ENCODE measurements around the gene TBC1D22B. TPM values are rescaled to one million over a fixed set of nuclear protein-coding genes. Genes with fewer than 3 reads are reported as not detected.
A peak's percentile ranks its signal among the peaks of the same experiment; 100 is the strongest.

TBC1D22B gene
- total RNA-seq, 1 donor from 2014 or later = 15.3 TPM

DNA sequence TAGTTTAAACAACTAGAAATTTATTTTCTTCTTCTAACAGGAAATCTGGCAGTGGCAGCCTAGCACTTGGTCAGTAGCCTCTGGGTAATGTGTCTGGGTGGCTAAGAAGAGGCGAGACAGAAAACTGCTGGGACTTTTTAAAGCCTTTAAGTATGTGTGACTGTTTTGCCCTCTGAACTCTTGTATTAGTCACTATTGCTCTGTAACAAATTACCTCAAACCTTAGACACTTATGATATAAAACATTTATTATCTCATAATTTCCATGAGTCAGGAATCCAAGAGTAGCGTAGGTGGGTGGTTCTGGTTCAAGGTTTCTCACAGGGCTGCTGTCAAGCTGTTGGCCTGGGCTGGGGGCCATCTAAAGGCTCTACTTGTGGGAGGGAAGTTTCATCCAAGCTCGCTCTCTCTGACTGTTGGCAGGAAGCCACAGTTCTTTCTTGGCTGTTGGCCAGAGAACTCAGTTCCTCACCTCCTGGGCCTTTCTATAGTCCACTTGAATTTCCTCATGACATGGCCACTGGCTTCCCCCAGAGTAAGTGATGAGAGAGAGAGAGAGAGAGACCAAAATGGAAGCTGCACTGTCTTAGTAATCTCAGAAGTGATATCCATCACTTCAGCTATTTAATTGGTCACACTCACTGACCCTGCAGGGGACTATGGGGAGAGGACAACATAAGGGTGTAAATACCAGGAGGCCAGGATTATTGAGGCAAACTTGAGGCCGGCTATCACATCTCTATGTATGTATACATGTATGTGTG is 17.4 kb upstream of the TBC1D22B start:
- peak; percentile 90 for DNase-seq (ENCODE audit: low spot score)

GRCh38 chr6:37241131-37241530 is 16.4 kb upstream of the TBC1D22B start:
- no peak for DNase-seq (ENCODE audit: low spot score)

DNA sequence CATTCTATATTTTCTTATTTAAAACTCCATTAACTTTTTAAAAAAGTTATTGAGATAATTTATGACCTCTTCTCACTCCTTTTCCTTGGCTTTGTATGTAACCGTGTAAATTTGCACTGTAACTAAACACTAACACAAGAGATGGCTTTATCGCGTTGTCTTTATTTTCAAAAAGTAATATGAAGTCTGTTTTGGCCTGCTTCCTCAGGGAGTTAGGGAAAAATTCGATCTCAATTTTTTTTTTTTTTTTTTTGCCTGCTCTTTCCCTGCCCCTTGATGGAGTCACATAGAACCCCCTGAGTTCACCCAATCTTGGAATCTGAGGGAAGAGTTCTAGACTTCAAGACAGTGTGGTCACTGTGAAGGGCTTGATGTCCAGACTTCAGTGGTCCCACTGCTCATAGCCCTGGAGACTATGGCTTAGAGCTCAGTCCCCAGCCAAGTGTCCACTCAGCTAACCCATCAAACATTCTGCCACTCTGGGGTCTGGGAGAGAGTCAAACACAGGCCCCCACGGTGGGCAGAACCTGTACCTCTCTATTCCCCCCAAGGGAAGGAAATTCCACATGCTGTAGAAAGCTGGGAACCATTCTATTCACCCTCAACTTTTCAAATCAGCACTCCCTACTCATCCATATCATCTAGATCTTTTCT is 15.7 kb upstream of the TBC1D22B start:
- DNase-seq (ENCODE audit: low spot score) = no peak

DNA sequence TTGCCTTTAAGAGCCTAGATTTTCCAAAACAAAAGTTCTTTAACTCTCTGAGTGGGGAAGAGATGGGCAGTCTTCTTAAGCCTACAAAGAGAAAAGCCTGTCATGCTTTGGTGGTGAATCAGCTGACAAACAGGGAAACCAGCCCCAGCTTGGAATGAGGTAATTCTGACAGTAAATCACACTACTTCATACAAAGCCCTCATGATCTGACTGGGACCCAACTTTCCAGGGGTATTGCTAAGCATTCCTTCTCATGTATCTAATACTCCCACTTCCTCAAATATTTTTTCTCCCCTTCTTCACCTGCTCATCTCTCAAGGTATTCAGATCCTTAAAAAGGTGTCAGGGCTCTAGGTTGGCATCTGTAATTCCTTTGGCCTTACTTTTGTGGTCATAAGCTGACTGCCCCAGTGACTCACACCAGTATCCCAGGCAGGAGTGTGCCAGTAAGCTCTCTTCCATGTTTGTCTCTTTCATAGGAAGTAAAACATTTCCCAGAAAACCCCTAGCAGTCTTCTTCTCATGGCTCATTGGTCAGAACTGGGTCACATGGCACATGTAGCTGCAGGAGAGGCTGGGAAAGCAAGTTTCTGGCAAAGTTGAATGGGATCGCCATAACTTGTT is 15.0 kb upstream of the TBC1D22B start:
- peak; percentile 41 for DNase-seq (ENCODE audit: low spot score)

- DNase-seq (ENCODE audit: low spot score) = no peak
These were observed 14.3 kb upstream of the TBC1D22B start for GRCh38 chr6:37243131-37243815.

DNA sequence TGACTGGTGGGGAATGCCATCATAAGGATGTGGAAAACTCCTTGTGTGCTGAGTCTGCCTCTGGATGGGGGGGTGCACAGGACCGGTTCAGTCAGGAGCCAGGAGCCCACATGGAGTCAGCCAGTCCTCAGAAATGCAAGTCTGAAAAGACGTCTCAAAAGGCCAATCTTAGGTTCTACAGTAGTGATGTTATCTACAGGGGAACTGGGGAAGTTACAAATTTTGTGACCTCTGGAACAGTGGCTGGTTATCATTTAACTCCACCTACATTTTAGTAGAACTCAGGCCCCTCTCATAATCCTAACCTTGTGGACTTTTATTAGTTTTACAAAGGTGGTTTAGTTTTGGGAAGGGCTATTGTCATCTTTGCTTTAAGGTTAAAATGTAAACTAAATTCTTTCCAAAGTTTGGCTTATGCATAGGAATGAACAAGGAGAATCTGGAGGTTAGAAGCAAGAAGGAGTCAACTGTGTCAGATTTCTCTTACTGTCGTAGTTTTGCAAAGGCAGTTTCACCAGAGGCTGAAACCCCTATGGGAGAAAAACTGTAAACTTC is 13.7 kb upstream of the TBC1D22B start:
- no peak for DNase-seq (ENCODE audit: low spot score)

DNA sequence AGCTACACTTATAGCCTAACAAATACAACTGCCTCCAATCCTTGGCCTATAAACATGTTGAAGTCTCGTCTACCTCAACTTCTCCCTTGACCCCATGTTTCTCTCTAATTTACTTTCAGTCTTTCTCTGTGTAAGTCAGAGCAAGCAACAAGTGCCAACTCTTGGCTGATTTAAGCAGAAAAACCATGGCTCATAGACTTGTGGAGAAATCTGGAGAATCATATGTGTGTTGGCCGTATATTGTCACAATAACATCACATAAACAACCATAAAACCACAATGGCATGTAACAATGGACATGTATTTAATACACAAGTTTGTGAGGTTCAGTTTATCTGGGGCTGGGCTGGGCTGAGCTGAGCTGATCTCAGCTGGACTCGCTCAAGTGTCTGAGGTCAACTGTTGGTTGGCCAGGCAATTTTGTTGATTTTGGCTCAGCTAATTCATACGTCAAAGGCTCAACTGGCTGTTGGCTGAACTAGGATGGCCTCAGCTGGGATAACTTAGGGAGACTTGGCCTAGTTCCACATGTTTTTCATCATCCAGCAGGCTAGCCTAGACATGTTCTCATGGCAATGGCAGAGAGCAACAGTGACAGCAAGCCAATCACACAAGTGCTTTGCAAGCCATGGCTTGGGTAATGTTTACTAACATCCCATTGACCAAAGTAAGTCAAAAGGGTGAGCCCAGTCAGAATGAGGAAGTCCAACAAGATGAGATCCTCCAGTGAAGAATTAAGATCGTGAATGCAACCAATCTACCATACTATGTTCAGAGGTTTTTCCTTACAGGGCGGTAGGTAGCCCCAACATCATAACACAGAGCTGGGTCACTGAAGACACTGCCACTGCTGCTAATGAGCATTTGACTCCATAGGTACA is 12.9 kb upstream of the TBC1D22B start:
- DNase-seq (ENCODE audit: low spot score) = peak; percentile 94

DNA sequence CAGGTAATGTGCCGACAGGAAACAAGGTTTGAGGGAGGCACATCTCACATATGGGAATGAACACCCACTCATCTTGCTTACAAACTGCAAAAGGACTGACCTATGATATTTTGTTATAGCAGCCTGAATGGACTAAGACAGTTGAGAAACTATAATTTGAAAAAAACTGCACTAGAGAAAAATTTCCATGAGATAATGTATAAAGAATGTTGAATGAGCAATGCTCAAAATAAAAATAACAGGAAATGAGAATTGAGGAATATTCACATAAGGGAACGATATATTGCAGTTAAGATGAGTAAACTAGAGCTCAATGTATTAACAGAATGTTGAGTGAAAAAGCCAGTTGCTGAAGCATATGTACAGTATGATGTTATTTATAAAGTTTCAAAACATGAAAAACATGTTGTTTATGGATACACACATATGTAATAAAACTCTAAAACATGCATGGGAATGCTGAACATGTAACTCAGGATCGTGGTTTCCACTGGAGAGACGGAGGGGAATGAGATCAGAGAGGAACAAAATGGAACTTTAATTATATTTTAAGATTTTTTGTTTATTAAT is 6.3 kb upstream of the TBC1D22B start:
- DNase-seq (ENCODE audit: low spot score) = no peak

- no peak for DNase-seq (ENCODE audit: low spot score)
These were observed 4.0 kb upstream of the TBC1D22B start for GRCh38 chr6:37253486-37254007.

GRCh38 chr6:37254881-37255280 is 2.7 kb upstream of the TBC1D22B start:
- DNase-seq (ENCODE audit: low spot score) = no peak

GRCh38 chr6:37256692-37257319 is 766 bp upstream of the TBC1D22B start:
- DNase-seq (ENCODE audit: low spot score) = no peak

DNA sequence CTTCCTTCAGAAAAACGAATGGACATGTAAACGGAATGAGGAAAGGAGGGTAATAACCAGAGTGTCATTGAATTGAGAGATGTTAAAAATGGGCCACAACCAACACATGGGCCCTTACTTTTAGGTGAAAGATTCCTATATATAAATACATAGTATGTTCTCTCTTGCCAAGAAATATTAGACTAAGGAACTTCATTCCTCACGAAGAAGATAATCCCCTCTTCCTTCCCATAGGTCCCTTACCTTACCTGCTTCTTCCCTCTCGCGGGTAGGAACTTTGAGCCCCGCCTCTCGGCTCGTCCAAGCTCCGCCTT is 295 bp upstream of the TBC1D22B start:
- no peak for DNase-seq (ENCODE audit: low spot score)

- DNase-seq (ENCODE audit: low spot score) = no peak
These were observed 983 bp downstream of the TBC1D22B start for GRCh38 chr6:37258405-37259105.

GRCh38 chr6:37259191-37259590 is 1.6 kb downstream of the TBC1D22B start:
- DNase-seq (ENCODE audit: low spot score) = no peak

GRCh38 chr6:37260040-37260439 is 2.5 kb downstream of the TBC1D22B start:
- no peak for DNase-seq (ENCODE audit: low spot score)

- DNase-seq (ENCODE audit: low spot score) = no peak
These were observed 2.9 kb downstream of the TBC1D22B start for GRCh38 chr6:37260444-37260843.

GRCh38 chr6:37261198-37261597 is 3.6 kb downstream of the TBC1D22B start:
- no peak for DNase-seq (ENCODE audit: low spot score)

DNA sequence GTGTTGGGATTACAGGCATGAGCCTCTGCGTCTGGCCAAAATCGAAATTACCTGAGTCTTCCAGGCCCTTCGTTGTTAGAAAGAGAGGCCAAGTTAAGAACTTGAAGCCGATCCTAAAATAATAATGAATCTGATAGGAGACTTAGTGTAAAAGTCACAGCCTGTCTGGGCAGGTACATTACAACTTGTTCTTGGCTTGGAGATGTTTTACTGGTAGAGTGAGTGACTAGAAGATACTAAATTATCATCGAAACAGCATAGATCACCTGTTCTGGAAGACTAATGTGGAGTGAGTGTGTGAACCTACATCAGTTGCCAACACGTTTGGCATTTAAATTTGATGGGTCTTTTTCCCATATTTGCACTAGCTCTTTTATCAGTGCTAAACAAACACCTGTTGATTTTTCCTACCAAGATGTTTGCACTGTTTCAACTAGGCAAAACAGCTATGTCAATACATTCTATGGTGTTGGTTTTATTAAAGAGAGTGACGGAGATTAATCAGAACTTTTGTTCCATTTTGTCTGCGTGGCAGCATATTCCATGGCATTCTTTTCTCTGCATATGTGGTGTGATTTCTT is 5.0 kb downstream of the TBC1D22B start:
- DNase-seq (ENCODE audit: low spot score) = no peak

DNA sequence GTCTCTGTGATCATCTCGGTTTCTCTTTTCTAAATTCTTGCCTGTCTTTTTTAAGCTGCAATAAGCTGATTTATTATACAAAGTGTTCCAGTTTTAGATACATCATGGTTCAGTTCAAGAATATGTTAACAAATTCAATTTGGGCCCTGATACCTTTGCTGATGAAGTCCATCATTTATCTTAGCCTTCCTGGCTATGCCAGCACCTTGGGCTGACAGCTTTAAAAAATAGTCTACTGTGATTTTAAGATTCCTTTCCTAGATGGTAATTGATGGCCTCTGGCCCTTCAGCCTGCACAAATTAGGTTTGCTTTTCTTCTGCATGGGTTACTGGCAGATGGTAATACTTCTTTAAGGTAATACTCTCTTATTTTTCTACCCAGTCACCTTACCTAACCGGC is 7.4 kb downstream of the TBC1D22B start:
- DNase-seq (ENCODE audit: low spot score) = no peak
